Uterus (tissue), 4 donors: ENCODE data around the gene CD247. TPM values are rescaled to one million over a fixed set of nuclear protein-coding genes. Genes with fewer than 3 reads are reported as not detected.

Source experiments
- DNase-seq, 2 donors: peaks; one replicate each; pipeline ENCODE4 v3.0.0-alpha.2; 2019 to 2020
- H3K27ac ChIP-seq, 2 donors: fragments of 200-600 bp; sonication (generic); 1 replicate in 1 of 2; 2 replicates in 1 of 2; pipeline ENCODE4 v1.5.1; 2016 to 2018
- H3K27me3 ChIP-seq, 2 donors: fragments of 200-600 bp; sonication (generic); one replicate each; pipeline ENCODE4 v1.5.1; 2018 to 2019; ENCODE audit warnings: control low read depth in 1 of 2
- H3K36me3 ChIP-seq, 2 donors: fragments of 200-600 bp; sonication (generic); one replicate each; pipeline ENCODE4 v1.5.1; 2019; ENCODE audit warnings: control low read depth in 1 of 2
- H3K4me1 ChIP-seq, 2 donors: fragments of 200-600 bp; sonication (generic); one replicate each; pipeline ENCODE4 v1.5.1; 2018 to 2019; ENCODE audit warnings: control low read depth in 1 of 2
- H3K4me3 ChIP-seq, 2 donors: fragments of 200-600 bp; sonication (generic); 1 replicate in 1 of 2; 2 replicates in 1 of 2; pipeline ENCODE4 v1.5.1; 2018 to 2019; ENCODE audit warnings: mild to moderate bottlenecking in 1 of 2
- H3K9me3 ChIP-seq, 2 donors: fragments of 200-600 bp; sonication (generic); one replicate each; pipeline ENCODE4 v1.5.1; 2019; ENCODE audit warnings: control low read depth in 1 of 2
- CTCF ChIP-seq, 4 experiments: fragments of 200-600 bp in 2 of 4; fragments of 450-650 bp in 2 of 4; sonication (generic) in 2 of 4; IDR thresholded peaks; one replicate each; pipeline ENCODE4 v1.5.1; 2016 to 2019; ENCODE audit warnings: antibody characterized with exemption in 4 of 4, mild to moderate bottlenecking in 2 of 4, moderate library complexity in 1 of 4
- POLR2A ChIP-seq, 2 donors: fragments of 450-650 bp; IDR thresholded peaks; one replicate each; pipeline ENCODE4 v1.6.1; 2016; ENCODE audit warnings: antibody characterized with exemption in 2 of 2, mild to moderate bottlenecking in 1 of 2, moderate library complexity in 1 of 2
- intact Hi-C: fragments of 100-400 bp; cut with DNase I; formaldehyde crosslinking; loops from one replicate; pipeline ENCODE4 v1.15.1; 2023; ENCODE audit warnings: low total_unique reads
- total RNA-seq, 4 donors: library from RNA; depleted of rRNA in 3 of 4; stranded (reverse); fragments of >200 nt in 3 of 4; gene quantifications; one replicate each; pipeline versions ENCODE4 v1.1.0 to v1.2.4, GENCODE V29; 2014 to 2023
- donor health status: DM: yes; HTN: yes; CAD: no.

CD247 gene
- total RNA-seq, 4 donors from 2014 or later: 1.6 to 3.3 TPM; not detected in 2

DNA sequence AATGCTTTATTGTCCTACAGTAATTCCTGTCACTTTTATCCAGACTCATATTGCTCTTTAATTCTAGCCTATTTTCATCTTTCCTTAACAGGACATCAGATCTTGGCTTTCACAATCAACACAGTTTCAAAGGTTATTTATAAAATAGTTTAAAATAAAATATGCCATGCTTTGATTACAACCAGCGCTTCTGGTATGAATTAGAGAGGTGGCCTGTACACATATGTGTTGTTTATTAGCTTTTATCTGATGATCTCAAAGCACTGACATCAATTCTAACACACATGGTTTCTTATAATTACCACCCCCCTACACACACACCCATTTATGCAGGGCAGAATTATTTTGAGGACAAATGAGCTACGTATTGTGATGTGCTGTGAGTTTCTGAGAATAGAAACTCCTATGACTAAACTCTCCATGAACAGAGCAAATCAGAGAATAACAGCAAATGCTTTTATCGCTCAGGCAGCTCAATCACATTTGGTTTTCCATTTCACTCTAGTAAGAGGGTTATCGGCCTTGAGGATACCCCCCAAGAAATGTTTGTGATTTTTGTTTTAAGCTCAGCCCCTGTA lies 18.0 kb downstream of the CD247 start:
- H3K27ac ChIP-seq: no peak overlapping the region
- no peak for DNase-seq
- intact Hi-C loops: no loop called here
- H3K9me3 ChIP-seq: no peaks in the 10 kb centered on the region
- no peak for TF ChIP-seq CTCF (IDR thresholded peaks at IDR 0.05)
- TF ChIP-seq POLR2A (IDR thresholded peaks at IDR 0.05): no peak
- H3K36me3 ChIP-seq: no peaks in the 10 kb centered on the region
- no peaks in the 10 kb centered on the region for H3K4me1 ChIP-seq
- H3K27me3 ChIP-seq: no peaks in the 10 kb centered on the region
- H3K4me3 ChIP-seq: no peak overlapping the region

DNA sequence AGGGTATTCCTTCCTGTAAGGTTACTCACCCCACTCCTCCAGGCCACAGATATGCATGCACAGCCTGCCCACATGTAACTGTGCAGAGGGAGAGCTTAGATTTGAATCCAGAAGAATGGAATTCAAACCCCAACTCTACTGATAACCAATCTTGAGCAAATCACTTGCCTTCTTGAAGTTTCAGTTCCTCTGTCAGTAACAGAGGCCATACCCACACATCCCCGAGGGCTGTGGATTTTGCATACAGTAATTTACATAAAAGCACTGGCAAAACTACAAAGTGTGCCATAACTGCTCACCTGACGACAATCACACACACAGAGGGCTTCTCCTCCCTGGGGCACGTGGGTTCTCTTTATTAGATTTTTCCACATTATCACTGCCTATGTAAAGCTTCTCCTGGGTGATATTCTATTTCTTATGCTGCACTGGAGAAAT lies 18.6 kb downstream of the CD247 start:
- Histone ChIP-seq H3K4me1 (no peaks in the 10 kb centered on the region), H3K36me3 (no peaks in the 10 kb centered on the region), H3K27me3 (no peaks in the 10 kb centered on the region), H3K4me3 (no peak overlapping the region), H3K27ac (no peak overlapping the region), H3K9me3 (no peaks in the 10 kb centered on the region)
- intact Hi-C loops: no loop called here
- DNase-seq: no peak
- TF ChIP-seq POLR2A (IDR thresholded peaks at IDR 0.05): no peak
- no peak for TF ChIP-seq CTCF (IDR thresholded peaks at IDR 0.05)

GRCh38 chr1:167499106-167499505 lies 19.2 kb downstream of the CD247 start:
- H3K9me3 ChIP-seq: no peaks in the 10 kb centered on the region
- no peaks in the 10 kb centered on the region for H3K27me3 ChIP-seq
- H3K27ac ChIP-seq: no peak overlapping the region
- H3K4me1 ChIP-seq: no peaks in the 10 kb centered on the region
- no peaks in the 10 kb centered on the region for H3K36me3 ChIP-seq
- DNase-seq: no peak
- TF ChIP-seq POLR2A (IDR thresholded peaks at IDR 0.05) (no peak), CTCF (IDR thresholded peaks at IDR 0.05) (no peak)
- intact Hi-C loops: no loop called here
- H3K4me3 ChIP-seq: no peak overlapping the region

DNA sequence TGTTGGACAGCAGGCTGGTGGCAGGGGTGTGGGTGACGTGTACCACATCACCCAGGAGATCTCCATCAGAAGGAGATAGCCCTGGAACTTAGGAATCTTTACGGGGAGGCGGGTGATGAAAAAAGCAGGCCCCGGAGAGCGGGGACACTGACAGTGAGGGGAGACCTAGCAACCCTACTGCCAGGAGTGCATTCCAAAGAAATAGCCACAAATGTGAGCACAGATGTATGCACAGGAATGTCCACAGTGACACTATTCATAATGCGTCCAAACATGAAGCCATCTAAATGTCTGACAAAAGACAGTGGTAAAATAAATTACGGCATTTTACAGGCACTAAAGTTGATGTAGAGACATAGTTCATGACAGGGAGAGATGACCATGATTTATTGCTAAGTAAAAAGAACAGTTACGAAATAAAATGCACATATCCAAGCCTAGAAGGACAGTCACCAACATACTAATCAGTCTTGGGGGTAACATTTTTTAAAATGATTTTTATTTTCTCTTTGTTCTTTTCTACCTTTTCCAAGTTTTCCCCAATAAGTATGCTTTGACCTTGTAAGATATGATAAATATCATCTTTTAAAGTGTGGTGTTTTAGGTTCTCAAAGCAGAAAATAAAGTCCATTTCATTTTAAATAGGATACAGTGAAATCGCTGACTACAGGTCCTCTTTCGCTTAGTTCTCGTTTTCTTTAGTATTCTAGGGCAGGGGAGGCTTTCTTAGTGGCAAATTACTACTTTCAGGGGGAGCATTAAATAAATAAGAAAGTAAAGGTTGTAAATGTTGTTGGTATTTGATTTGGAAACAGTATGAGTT lies 21.3 kb downstream of the CD247 start:
- no peaks in the 10 kb centered on the region for H3K27me3 ChIP-seq
- TF ChIP-seq POLR2A (IDR thresholded peaks at IDR 0.05): no peak
- no peak for TF ChIP-seq CTCF (IDR thresholded peaks at IDR 0.05)
- DNase-seq: no peak
- no peaks in the 10 kb centered on the region for H3K4me1 ChIP-seq
- H3K9me3 ChIP-seq: no peaks in the 10 kb centered on the region
- intact Hi-C loops: no loop called here
- no peaks in the 10 kb centered on the region for H3K36me3 ChIP-seq
- no peak overlapping the region for H3K27ac ChIP-seq
- H3K4me3 ChIP-seq: no peak overlapping the region

DNA sequence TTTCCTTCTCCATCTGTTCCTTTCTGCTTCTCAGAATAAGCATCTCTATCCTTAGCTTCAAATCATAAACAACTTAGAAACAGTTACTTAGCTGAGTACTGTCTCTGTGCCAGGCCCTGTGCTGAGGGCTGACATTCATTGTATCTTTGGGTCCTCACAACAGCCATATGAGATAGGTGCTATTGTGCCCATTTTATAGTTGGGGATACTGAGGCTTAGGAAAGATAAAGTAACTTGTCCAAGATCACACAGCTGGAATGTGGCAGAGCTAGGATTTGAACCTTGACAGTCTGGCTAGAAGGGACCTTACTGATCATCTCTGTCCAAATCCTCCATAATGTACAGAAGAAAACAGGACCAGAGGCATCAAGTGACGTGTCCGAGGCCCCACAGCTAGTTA lies 25.0 kb downstream of the CD247 start:
- no peak overlapping the region for H3K4me3 ChIP-seq
- no peaks in the 10 kb centered on the region for H3K36me3 ChIP-seq
- no peaks in the 10 kb centered on the region for H3K9me3 ChIP-seq
- intact Hi-C loops: no loop called here
- no peaks in the 10 kb centered on the region for H3K4me1 ChIP-seq
- no peak for DNase-seq
- H3K27ac ChIP-seq: no peak overlapping the region
- TF ChIP-seq POLR2A (IDR thresholded peaks at IDR 0.05) (no peak), CTCF (IDR thresholded peaks at IDR 0.05) (no peak)
- no peaks in the 10 kb centered on the region for H3K27me3 ChIP-seq
